Measurements from ENCODE around the gene TMOD3.

TMOD3 gene

DNA sequence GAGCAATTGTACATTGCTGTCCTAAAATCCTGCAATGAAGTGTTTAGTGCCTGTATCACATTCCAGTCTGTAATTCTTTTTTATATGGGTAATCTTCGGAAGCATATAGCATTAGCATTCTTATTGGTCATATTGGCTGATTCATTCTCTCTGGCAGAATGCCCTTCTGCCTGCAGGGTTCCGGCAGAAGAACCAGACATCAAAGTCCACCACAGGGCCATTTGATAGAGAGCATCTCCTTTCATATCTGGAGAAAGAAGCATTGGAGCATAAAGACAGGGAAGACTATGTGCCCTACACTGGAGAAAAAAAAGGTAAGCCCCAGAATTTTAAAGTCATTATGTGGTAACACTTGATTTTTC, 39.6 kb downstream of the TMOD3 start:
- TF ChIP-seq, protein P1, sequence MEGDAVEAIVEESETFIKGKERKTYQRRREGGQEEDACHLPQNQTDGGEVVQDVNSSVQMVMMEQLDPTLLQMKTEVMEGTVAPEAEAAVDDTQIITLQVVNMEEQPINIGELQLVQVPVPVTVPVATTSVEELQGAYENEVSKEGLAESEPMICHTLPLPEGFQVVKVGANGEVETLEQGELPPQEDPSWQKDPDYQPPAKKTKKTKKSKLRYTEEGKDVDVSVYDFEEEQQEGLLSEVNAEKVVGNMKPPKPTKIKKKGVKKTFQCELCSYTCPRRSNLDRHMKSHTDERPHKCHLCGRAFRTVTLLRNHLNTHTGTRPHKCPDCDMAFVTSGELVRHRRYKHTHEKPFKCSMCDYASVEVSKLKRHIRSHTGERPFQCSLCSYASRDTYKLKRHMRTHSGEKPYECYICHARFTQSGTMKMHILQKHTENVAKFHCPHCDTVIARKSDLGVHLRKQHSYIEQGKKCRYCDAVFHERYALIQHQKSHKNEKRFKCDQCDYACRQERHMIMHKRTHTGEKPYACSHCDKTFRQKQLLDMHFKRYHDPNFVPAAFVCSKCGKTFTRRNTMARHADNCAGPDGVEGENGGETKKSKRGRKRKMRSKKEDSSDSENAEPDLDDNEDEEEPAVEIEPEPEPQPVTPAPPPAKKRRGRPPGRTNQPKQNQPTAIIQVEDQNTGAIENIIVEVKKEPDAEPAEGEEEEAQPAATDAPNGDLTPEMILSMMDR (conservative IDR thresholded peaks at IDR 0.05) = no peak
- TF ChIP-seq ZFX (IDR thresholded peaks at IDR 0.05) = no peak
- peak overlapping the region; percentile 65 for H3K27ac ChIP-seq

DNA sequence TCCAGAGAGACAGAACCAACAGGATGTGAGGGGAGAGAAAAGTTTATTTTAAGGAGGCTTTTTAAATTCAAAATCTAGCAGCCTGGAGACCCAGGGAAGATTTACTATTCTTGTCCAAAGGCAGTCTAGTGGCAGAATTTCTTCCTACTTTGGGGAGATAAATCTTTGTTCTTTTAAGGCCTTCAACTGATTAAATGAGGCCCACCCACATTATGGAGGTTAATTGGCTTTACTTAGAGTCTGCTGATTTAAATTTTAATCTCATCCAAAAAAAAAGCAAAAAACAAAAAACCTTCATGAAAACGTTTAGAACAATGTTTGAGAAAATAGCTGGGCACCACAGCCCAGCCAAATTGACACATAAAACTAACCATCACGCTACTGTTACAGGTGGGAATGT, 41.3 kb downstream of the TMOD3 start:
- no peak for TF ChIP-seq ZFX (IDR thresholded peaks at IDR 0.05)
- TF ChIP-seq, protein P1 (conservative IDR thresholded peaks at IDR 0.05) = no peak

DNA sequence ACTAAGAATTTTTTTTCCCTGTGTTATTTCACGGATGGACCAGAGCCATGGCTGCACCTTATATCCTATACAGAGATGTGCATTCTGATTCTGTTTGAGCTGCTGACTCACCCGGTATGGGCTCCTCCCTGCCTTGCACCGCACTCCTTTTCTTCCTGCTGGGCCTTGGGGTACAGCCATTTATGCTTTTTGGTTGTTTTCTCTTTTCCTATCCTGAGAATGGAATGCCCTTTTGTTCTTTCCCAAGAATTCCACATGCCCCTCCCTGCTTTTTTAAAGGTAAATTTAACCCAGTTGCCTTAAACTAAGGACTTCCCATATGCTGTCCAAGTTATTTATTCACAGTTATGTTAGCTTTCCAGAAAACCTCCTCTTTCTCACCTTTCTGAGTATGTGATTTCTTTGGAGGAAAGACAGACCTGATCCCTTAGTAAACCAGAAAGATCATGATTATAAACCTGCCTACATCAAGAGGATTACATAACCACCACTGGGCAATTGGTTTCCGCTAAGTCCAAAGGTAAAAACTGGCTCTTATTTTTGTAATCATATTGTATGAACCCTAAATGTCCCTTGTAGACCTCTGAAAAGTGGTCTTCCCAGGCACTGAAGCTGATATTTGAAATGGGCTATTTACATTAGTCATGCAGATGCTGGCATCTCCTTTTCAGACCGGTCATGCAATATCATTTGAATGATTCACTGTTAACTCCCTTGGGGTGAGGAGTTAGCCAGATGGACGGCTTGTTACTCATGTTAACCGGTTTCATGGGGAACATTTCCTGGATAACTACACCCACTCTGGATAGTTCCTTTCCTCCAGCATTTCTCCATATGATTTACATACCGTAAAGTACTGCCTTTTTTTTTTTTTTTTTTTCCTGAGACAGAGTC, 45.5 kb downstream of the TMOD3 start:
- H3K27ac ChIP-seq = no peak overlapping the region
- TF ChIP-seq, protein P1 (conservative IDR thresholded peaks at IDR 0.05) = no peak
- no peak for TF ChIP-seq ZFX (IDR thresholded peaks at IDR 0.05)

More for the DNA sequence above, 41.3 kb downstream of the TMOD3 start:
- H3K27ac ChIP-seq = no peak overlapping the region

DNA sequence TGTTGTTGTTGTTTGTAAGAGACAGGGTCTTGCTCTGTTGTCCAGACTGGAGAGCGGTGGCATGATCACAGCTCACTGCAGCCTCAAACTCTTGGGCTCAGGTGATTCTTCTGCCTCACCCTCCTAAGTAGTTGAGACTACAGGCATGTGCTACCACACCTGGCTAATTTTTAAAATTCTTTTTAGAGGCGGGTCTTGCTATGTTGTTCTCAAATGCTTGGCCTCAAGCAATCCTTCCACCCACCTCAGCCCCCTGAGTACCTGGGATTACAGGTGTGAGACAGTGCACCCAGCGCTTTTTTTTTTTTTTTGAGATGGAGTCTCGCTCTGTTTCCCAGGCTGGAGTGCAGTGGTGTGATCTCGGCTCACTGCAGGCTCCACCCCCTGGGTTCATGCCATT, 46.7 kb downstream of the TMOD3 start:
- TF ChIP-seq, protein P1 (conservative IDR thresholded peaks at IDR 0.05) = no peak
- TF ChIP-seq ZFX (IDR thresholded peaks at IDR 0.05) = no peak
- no peak overlapping the region for H3K27ac ChIP-seq

DNA sequence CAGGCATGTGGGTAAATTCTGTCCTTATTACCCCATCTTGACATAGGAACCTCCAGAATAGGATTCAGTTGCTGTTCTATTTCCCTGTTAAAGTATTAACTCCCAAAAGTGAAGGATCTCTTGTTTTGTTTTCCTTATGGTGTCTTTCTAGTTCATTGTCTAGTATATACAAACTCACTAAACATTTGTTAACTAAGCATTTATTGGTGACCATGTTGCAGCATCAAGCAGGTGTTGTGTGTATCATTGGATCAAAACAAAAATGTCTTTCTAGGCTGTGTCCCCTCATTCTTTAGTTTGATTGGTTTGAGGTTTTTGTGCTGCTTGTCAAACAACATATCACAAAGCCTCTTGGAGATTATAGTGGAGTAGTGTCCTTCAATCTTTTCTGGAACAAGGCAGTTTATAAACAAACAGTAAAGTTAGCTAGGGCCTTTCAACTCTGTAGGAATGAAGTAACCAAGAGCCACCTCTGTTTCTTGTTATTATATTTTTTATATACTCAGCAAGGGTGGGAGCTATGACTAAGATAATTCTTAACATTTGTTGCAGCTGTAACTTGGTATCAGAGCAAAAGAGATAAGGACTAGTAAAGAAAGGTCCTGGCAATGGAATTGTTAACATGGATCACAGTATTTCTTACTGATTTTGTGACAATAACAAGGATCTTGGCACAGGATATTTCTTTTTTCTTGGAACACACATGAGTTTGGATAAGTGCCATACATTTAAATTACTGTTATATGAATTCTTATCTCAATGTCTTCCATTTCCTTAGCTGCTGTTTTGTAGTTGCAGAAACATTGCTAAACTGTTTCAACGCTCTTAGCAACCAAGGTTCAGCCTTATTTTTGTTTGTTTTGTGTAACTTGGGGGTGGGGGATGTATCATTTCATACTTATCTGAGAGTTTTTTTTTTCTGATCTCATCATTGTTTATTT, 49.3 kb downstream of the TMOD3 start:
- TF ChIP-seq, protein P1 (conservative IDR thresholded peaks at IDR 0.05) = no peak
- TF ChIP-seq ZFX (IDR thresholded peaks at IDR 0.05) = no peak
- no peak overlapping the region for H3K27ac ChIP-seq

DNA sequence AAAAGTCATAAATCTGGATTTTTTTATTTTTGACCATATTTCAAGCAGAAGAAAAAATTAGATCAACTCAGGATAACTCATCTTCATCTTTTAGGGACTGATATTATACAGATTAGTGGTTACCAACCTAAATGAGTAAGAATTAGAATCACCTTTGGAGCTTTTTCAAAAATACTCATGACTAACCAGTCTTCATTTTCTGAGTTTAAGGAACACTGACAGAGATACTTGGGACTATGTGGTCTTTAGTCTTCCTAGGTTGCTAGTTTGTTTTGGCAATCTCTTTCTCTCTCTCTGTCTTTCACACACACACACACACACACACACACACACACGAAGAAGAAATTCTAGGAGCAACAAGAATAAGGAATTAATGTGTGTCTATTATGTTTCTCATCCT, 50.1 kb downstream of the TMOD3 start:
- H3K27ac ChIP-seq = no peak overlapping the region
- TF ChIP-seq ZFX (IDR thresholded peaks at IDR 0.05) = no peak
- TF ChIP-seq, protein P1 (conservative IDR thresholded peaks at IDR 0.05) = no peak
